ENCODE results near the gene TOM1L2. TPM values are rescaled to one million over a fixed set of nuclear protein-coding genes. Genes with fewer than 3 reads are reported as not detected.

TOM1L2 gene
- total and polyA plus RNA-seq, 12 donors, result 46.4 to 331 (median 273) TPM

- WGBS, 2 donors, result 6 to 8% methylated on average over 14 of the region's 14 CpGs
- ATAC-seq (peak; percentile 79 to 90 (median 85)), DNase-seq (peak; percentile 81 to 88)
- Histone ChIP-seq H3K4me3 (peak overlapping the region in 3 of 10 donors; percentile 3 to 10 (median 5)), H3K9me3 (no peaks in the 10 kb centered on the region), H3K27ac (peak overlapping the region; percentile 82 to 97 (median 90)), H3K27me3 (no peaks in the 10 kb centered on the region), H3K36me3 (peaks cover 0 to 66% (median 19%) of the 10 kb centered on the region in 9 donors), H3K4me1 (peaks cover 27 to 79% (median 54%) of the 10 kb centered on the region in 9 donors)
- intact Hi-C loops (cut with DNase I), result loop anchor here in 2 of 10 donors (5.0 to 10.0 kb wide), 3 partner anchors 40 to 157 kb away; partner anchors contain the start of genes ATPAF2 (in 1 of the 2), DRC3 (in 1 of the 2), GID4 (in 1 of the 2) and TOM1L2 (in 1 of the 2)
- TF ChIP-seq, protein P1, sequence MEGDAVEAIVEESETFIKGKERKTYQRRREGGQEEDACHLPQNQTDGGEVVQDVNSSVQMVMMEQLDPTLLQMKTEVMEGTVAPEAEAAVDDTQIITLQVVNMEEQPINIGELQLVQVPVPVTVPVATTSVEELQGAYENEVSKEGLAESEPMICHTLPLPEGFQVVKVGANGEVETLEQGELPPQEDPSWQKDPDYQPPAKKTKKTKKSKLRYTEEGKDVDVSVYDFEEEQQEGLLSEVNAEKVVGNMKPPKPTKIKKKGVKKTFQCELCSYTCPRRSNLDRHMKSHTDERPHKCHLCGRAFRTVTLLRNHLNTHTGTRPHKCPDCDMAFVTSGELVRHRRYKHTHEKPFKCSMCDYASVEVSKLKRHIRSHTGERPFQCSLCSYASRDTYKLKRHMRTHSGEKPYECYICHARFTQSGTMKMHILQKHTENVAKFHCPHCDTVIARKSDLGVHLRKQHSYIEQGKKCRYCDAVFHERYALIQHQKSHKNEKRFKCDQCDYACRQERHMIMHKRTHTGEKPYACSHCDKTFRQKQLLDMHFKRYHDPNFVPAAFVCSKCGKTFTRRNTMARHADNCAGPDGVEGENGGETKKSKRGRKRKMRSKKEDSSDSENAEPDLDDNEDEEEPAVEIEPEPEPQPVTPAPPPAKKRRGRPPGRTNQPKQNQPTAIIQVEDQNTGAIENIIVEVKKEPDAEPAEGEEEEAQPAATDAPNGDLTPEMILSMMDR (IDR thresholded peaks at IDR 0.05), result peak in 4 of 9 donors; percentile 6 to 45 (median 28)
These were observed 94.5 kb downstream of the TOM1L2 start for GRCh38 chr17:17877529-17878358.

- H3K36me3 ChIP-seq, result peaks cover 0 to 62% (median 12%) of the 10 kb centered on the region in 9 donors
- peak overlapping the region; percentile 82 to 97 (median 90) for H3K27ac ChIP-seq
- peak; percentile 39 to 50 for DNase-seq
- WGBS, 2 donors, result 7 to 26% methylated on average over 6 of the region's 6 CpGs
- peak; percentile 40 to 82 (median 58) for ATAC-seq
- peak overlapping the region in 2 of 10 donors; percentile 3 to 10 for H3K4me3 ChIP-seq
- TF ChIP-seq, protein P1 (IDR thresholded peaks at IDR 0.05), result no peak
- peaks cover 27 to 86% (median 57%) of the 10 kb centered on the region in 9 donors for H3K4me1 ChIP-seq
- H3K9me3 ChIP-seq, result no peaks in the 10 kb centered on the region
- H3K27me3 ChIP-seq, result no peaks in the 10 kb centered on the region
- intact Hi-C loops (cut with DNase I), result loop anchor here in 2 of 10 donors (5.0 to 10.0 kb wide), 3 partner anchors 40 to 158 kb away; partner anchors contain the start of genes ATPAF2 (in 1 of the 2), DRC3 (in 1 of the 2), GID4 (in 1 of the 2) and TOM1L2 (in 1 of the 2)
These were observed 95.2 kb downstream of the TOM1L2 start for GRCh38 chr17:17876959-17877528.

- ATAC-seq (peak in 2 of 8 donors; percentile 14 to 25), DNase-seq (peak in 1 of 2 donors; percentile 52)
- Histone ChIP-seq H3K27me3 (no peaks in the 10 kb centered on the region), H3K4me3 (no peak overlapping the region), H3K27ac (peak overlapping the region in 9 of 10 donors; percentile 9 to 97 (median 90)), H3K9me3 (no peaks in the 10 kb centered on the region), H3K4me1 (peaks cover 27 to 87% (median 58%) of the 10 kb centered on the region in 9 donors), H3K36me3 (peaks cover 0 to 49% (median 10%) of the 10 kb centered on the region in 9 donors)
- TF ChIP-seq, protein P1 (IDR thresholded peaks at IDR 0.05), result no peak
- intact Hi-C loops (cut with DNase I), result loop anchor here in 1 of 10 donors (10.0 kb wide), 1 partner anchor 160 kb away; the partner anchor contains the start of genes ATPAF2 and GID4
- 19 to 35% methylated on average over 1 of the region's 1 CpG for WGBS, 2 donors
These were observed 97.7 kb downstream of the TOM1L2 start for GRCh38 chr17:17874478-17874877.

- Histone ChIP-seq H3K4me3 (no peak overlapping the region), H3K4me1 (peaks cover 23 to 87% (median 63%) of the 10 kb centered on the region in 9 donors), H3K27ac (peak overlapping the region in 5 of 10 donors; percentile 31 to 97 (median 91)), H3K36me3 (peaks cover 0 to 46% (median 2%) of the 10 kb centered on the region in 9 donors), H3K27me3 (no peaks in the 10 kb centered on the region), H3K9me3 (no peaks in the 10 kb centered on the region)
- intact Hi-C loops (cut with DNase I), result loop anchor here in 1 of 10 donors (10.0 kb wide), 1 partner anchor 161 kb away; the partner anchor contains the start of genes ATPAF2 and GID4
- DNase-seq (no peak), ATAC-seq (no peak)
- 69 to 80% methylated on average over 8 of the region's 8 CpGs for WGBS, 2 donors
- TF ChIP-seq, protein P1 (IDR thresholded peaks at IDR 0.05), result no peak
These were observed 98.7 kb downstream of the TOM1L2 start for GRCh38 chr17:17873450-17873991.

Measured in heart right ventricle (tissue), 16 donors.